HT-29 (cell line): Measurements from ENCODE around the gene IPO4. TPM values are rescaled to one million over a fixed set of nuclear protein-coding genes. Genes with fewer than 3 reads are reported as not detected.

Experiments
- DNase-seq: peaks from one replicate; pipeline ENCODE4 v3.0.0-alpha.2; 2015; ENCODE audit warnings: low spot score
- total RNA-seq: library from RNA; depleted of rRNA; stranded (reverse); fragments of >200 nt; shearing (Covaris generic); gene quantifications from 2 replicates; pipeline ENCODE4 v1.2.3, GENCODE V29; 2014

The IPO4 gene
- total RNA-seq, 1 experiment from 2014 or later, result 110 TPM

- DNase-seq, result no peak
Measured at GRCh38 chr14:24149302-24149969, 39.2 kb downstream of the IPO4 start.

DNA sequence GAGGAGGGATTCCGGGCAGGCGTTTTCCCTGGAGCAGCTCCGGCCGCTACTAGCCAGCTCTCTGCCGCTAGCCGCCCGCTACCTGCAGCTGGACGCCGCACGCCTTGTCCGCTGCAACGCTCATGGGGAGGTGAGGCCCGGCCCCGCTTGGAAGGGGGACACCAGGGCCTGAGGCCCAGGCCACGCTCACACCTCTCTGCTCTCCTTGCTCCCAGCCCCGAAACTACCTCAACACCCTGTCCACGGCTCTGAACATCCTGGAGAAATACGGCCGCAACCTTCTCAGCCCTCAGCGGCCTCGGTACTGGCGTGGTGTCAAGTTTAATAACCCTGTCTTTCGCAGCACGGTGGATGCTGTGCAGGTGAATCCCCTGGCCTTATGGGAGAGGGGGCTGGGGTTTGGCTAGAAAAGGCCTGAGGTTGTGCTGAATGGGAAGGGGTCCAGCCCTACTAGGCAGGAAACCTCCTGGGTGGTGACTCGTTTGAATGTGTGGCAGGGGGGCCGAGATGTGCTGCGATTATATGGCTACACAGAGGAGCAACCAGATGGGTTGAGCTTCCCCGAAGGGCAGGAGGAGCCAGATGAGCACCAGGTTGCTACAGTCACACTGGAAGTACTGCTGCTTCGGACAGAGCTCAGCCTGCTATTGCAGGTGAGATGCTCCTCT, 40.7 kb downstream of the IPO4 start:
- no peak for DNase-seq

GRCh38 chr14:24146978-24147760, 41.4 kb downstream of the IPO4 start, which contains the start of gene RNF31:
Gene RNF31 (plus strand): TSS chr14:24147498. CDS start chr14:24147699, 201 bp downstream.
- DNase-seq, result peak; percentile 94

- peak; percentile 88 for DNase-seq
Measured at GRCh38 chr14:24146453-24146977, 42.1 kb downstream of the IPO4 start, which contains the start of gene PSME2. Gene PSME2 (minus strand): TSS chr14:24146610. CDS start chr14:24146581, 29 bp downstream.

DNA sequence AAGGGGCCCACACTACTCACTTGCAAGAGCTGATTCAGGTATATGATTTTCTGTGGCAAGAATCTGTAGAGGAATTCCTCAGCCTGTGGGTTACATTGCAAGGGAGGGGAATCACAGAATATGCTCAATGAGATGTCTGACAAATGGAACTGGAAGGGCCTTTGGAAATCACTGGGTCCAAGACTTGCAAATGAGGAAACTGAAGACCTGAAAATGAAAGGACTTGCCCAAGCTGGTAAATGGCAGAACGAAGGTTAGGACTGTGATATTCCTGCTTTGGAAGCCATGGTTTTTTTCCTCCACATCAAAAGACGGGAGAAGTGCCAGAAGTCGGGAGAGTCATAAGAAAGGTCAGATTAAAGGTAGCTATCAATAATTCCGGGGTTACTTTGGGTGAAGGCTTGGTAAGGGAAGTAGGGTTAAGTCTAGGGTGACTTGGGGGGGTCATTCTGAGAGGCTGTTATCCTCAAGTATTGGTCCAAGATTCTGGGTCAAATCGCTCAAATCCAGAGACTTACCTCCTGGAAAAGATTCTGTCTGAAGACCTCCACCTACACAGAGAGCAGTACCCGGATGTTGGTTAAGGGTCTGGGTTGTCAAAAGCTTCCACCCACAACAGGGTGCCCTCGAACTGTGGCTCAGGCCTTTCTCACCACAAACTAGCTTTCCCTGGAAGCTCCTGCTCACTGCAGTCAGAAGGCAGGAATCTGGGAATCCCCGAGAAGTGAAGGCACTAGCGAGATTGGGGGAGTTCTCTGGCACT, 42.7 kb downstream of the IPO4 start:
- DNase-seq, result no peak

- no peak for DNase-seq
Measured at GRCh38 chr14:24145219-24145618, 43.4 kb downstream of the IPO4 start.

GRCh38 chr14:24144451-24144850, 44.2 kb downstream of the IPO4 start:
- no peak for DNase-seq

DNA sequence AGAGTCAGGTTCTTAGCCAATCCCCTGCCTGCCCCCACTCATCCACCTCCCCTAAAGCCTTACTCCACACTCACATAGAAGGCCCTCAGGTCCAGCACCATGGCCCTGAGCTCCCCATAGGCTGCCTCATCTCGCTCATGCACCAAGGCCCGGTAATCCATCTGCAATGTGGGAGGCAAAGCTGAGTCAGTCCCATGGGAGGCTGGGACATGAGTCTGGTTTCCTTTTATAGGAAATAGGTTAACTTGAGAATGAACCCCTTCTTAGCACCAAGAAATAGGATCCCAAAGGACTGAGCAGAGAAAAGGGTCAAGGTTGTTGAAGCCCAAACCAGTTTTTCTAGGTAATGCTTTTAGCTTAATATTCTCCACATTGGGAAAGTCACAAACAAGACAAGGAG, 45.1 kb downstream of the IPO4 start:
- DNase-seq, result no peak

DNA sequence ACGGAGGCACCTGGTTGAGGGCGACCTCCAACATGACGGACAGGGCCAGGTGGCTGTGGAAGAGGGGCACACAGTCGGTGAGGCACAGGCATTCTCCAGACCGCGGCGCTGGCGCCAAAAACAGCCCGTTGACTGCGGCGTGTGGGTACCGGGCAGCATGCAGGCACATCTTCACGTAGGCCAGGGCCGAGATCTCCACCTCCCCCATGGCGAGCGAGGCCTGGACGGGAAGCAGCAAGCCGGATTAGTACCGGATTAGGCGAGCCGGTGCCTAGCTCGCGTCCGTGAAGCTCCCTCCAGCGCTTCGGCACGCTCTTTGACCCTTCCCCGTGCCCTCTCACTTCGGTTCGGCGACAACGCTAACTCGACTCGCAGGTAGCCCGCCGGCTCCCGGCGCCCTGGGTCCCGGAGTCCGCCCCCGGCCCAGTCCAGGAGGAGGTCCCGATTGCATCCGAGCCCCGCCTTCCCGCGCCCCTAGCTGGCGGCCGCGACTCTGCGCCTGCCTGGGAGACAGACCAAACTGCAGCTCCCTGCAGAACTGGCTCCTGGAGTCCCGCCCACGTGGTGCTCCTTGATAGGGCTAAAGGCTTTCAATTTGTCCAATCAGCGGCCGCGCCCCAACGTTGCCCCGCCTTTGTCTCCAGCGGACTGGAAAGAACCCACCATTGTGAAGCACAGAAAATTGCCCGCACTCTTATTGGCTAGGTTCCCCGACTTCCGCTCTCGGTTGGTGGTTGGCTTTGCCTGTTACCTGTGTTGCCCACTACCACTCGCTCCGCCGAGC, 47.3 kb downstream of the IPO4 start, which contains the start of gene EMC9:
EMC9 (minus strand) TSS at position 495 of the 784 bp plus-strand sequence; CDS start at position 208, 287 bp downstream.
- DNase-seq, result peak; percentile 98

DNA sequence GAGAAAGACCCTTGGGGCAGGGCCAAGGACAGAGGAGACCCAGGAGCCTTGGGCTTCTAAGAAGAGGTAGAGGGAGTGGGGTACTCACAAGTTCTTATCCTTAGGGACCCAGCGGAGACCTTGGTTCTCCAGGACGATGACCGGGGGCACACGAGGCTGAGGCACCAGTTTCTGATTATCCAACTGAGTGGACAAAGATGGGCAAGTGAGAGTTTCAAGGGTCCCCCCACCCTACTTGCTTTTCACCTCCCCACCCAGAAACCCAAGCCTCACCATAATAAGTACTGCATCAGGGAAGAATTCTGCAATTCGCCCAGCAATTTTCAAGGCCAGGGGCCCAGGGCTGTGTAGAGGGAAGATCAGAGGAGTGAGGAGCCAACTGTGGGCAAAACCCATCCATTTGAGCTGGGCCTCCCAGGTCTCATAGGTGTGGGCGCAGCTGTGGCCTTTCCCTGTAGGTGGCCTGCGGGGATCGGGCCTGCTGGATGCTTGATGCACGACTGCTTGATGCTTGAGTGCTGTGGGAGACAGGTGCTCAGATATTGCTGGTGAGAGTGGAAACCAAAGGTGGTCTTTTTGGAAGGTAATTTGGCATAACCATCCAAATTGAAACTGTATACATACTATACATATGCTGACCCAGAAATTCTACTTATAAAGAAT, 49.2 kb downstream of the IPO4 start:
- peak; percentile 32 for DNase-seq

- no peak for DNase-seq
Measured at GRCh38 chr14:24138396-24139271, 50.0 kb downstream of the IPO4 start.

DNA sequence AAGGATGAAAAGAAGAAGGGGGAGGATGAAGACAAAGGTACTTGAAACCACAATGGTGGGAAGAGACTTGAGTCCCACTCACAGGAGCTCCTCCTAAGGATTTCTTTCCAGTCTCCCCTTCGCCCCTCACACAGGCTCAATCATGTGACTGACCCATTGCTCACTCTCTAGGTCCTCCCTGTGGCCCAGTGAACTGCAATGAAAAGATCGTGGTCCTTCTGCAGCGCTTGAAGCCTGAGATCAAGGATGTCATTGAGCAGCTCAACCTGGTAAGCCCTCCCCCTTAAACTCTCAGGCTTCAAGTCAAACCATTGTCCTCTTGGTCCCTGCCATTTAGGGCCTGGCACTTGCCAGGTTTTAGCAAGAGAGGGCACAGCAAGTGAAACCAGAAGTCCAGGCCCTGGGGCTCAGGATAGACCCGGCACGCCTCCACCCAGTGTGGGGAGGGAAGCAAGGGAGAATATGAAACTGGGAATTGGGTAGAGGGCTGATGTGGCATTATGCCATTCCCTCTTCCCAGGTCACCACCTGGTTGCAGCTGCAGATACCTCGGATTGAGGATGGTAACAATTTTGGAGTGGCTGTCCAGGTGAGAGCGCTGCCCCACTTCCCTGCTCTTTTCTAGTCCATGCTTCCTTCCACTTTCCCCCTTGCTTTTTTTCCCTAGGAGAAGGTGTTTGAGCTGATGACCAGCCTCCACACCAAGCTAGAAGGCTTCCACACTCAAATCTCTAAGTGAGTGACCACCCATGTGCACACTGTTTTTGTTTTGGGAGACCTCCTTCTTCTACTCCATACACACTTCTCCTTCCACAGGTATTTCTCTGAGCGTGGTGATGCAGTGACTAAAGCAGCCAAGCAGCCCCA, 50.9 kb downstream of the IPO4 start:
- DNase-seq, result no peak

DNA sequence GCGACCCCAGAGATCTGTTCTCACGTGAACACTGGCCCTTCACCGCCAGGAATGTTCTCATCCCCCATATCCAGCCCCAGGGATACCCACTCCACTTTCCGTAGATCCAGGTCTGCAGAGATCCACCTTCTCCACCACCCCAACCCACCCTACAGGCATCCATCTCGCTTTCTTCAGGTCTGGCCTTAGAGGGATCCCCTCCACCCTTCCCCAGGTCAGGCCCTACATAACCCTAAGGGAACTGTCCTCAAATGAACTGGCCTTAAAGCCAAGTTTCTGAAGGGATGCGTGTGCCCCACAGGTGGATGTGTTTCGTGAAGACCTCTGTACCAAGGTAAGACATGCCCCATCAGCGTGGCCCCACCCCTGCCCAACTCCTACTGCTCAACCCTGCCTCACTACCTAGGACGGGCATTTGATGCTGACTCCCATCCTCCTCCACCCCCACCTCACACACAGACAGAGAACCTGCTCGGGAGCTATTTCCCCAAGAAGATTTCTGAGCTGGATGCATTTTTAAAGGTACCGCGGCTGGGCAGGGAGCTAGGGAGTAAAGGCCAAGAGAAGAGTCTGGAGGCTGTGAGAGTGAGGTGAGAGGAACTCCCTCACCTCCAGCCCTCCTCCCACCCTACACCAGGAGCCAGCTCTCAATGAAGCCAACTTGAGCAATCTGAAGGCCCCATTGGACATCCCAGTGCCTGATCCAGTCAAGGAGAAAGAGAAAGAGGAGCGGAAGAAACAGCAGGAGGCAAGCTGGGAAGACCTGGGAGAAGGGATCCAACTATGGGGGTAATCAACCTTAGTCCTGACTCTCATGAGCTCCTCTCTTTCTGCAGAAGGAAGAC, 51.7 kb downstream of the IPO4 start:
- DNase-seq, result peak; percentile 11

DNA sequence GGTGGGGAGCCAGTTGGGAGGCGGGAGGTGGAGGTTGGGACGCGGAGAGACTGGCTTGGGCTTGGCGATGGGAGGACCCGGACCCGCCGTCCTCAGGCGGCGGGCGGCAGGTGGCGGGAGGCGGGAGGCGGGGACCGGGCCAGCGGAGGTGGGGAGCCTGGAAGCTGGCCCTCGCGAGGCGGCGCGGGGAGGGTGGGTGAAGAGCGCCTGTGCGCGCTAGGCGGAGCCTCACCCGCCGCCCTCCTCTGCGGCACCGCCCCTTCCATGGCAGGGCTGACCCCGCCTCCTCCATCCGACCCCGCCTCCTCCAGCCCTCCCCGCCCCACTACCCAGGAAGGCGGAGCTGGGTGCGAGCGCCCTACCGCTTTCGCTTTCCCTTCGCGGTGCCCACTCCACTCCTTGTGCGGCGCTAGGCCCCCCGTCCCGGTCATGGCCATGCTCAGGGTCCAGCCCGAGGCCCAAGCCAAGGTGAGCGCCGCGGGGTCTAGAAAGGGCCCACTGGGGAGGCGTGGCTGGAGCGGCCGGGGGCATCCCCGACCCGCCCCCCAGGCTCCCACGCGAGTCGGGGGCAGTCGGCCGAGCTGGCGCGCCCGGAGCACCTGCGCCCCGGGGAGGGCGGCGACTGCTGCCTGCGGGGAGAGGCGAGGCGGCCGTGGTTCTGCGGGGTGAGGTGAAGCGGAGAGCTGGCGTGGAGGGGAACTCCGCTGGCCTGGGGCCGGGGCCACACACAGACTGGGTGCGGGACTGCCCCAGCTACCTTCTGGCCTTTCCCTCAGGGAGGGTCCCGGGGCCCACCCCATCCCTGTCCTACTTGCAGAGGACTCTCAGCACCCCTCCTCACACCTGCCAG, 52.6 kb downstream of the IPO4 start, which contains the start of gene PSME1:
PSME1 (plus strand) TSS at position 361 of the 850 bp plus-strand sequence; CDS start at position 430, 69 bp downstream.
- peak; percentile 82 for DNase-seq

DNA sequence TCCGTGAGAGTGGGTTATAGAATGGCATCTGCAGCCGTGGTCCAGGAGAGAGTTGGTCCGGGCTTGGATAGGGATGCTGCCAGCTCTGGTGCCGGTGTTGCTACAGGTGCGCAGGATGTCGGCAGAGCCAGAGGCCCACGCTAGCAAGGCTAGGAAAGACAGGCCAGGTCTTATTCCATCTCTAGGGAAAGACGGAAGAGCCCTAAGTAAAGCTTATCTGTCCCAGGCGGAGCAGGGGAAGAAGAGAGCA, 53.1 kb downstream of the IPO4 start:
- no peak for DNase-seq

- DNase-seq, result no peak
Measured at GRCh38 chr14:24133735-24134134, 54.9 kb downstream of the IPO4 start.
